ENCODE measurements around the gene NHLH2.
A peak's percentile ranks its signal among the peaks of the same experiment; 100 is the strongest.

Gene NHLH2

GRCh38 chr1:115810609-115811008 is 30.3 kb downstream of the NHLH2 start:
- TF ChIP-seq CTCF (IDR thresholded peaks at IDR 0.05), result no peak
- no peaks in the 10 kb centered on the region for H3K27me3 ChIP-seq
- peaks cover 0 to 3% (median 0%) of the 10 kb centered on the region in 4 donors for H3K4me1 ChIP-seq
- no peak for DNase-seq
- H3K27ac ChIP-seq, result no peak overlapping the region
- H3K9me3 ChIP-seq, result no peaks in the 10 kb centered on the region
- no peak overlapping the region for H3K4me3 ChIP-seq
- H3K36me3 ChIP-seq, result no peaks in the 10 kb centered on the region
- intact Hi-C loops (cut with DNase I; ENCODE audit: low total_unique reads), result no loop called here

- intact Hi-C loops (cut with DNase I; ENCODE audit: low total_unique reads), result loop anchor here (5.0 to 10.0 kb wide), 2 partner anchors 172 to 1505 kb away; no protein-coding TSS in a partner anchor
- H3K9me3 ChIP-seq, result no peaks in the 10 kb centered on the region
- no peaks in the 10 kb centered on the region for H3K4me1 ChIP-seq
- H3K27ac ChIP-seq, result no peak overlapping the region
- no peaks in the 10 kb centered on the region for H3K36me3 ChIP-seq
- DNase-seq, result no peak
- no peak for TF ChIP-seq CTCF (IDR thresholded peaks at IDR 0.05)
- H3K4me3 ChIP-seq, result no peak overlapping the region
- H3K27me3 ChIP-seq, result no peaks in the 10 kb centered on the region
Measured at GRCh38 chr1:115809847-115810246, 31.1 kb downstream of the NHLH2 start.

DNA sequence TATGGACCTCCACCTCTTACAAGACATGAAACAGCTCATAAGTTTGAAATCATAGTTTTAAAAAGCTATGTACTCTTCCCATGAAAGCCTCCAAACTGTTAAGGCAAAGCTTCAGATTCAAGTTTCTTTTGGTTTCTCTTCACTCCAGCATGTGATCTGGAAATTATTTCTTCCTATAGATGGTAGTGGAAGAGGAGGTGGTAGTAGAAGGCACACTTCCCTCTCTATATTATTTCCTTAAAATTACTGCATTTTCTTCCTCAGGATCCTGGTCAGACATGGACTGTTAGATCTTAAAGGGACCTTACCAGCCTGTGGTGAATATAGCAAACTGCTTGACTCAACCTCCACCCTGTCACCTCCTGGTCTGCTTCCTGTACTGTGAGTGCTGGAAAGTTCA is 31.9 kb downstream of the NHLH2 start:
- Histone ChIP-seq H3K36me3 (no peaks in the 10 kb centered on the region), H3K4me1 (no peaks in the 10 kb centered on the region), H3K27ac (no peak overlapping the region), H3K27me3 (no peaks in the 10 kb centered on the region), H3K4me3 (no peak overlapping the region), H3K9me3 (no peaks in the 10 kb centered on the region)
- DNase-seq, result no peak
- no peak for TF ChIP-seq CTCF (IDR thresholded peaks at IDR 0.05)
- intact Hi-C loops (cut with DNase I; ENCODE audit: low total_unique reads), result loop anchor here (5.0 to 10.0 kb wide), 2 partner anchors 173 to 1504 kb away; no protein-coding TSS in a partner anchor

DNA sequence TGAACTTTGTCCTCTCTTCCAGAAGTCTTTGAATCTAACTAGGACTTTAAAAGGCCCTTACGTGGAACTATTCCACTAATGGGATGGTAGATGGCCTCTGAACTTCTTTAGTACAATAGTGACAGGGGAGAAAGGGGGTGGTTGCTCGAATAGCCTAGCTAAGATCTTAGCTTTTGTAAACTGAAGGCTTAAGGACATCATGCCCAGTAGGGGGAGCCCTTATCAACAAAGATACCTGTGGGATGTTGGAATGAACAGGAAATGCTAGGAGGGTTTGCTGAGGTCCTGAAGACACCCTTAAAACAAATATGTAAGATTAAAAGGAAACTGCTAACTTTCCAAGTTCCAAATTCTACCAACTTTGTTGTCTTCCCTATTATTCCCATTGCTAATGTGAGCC is 33.2 kb downstream of the NHLH2 start:
- peak; percentile 53 to 59 for TF ChIP-seq CTCF (IDR thresholded peaks at IDR 0.05)
- Histone ChIP-seq H3K4me1 (no peaks in the 10 kb centered on the region), H3K27ac (no peak overlapping the region), H3K36me3 (no peaks in the 10 kb centered on the region), H3K4me3 (no peak overlapping the region), H3K9me3 (no peaks in the 10 kb centered on the region), H3K27me3 (no peaks in the 10 kb centered on the region)
- intact Hi-C loops (cut with DNase I; ENCODE audit: low total_unique reads), result loop anchor here (5.0 to 10.0 kb wide), 2 partner anchors 175 to 1503 kb away; no protein-coding TSS in a partner anchor
- peak in 1 of 2 donors; percentile 35 for DNase-seq

GRCh38 chr1:115805597-115805996 is 35.3 kb downstream of the NHLH2 start:
- intact Hi-C loops (cut with DNase I; ENCODE audit: low total_unique reads), result loop anchor here (5.0 to 10.0 kb wide), 2 partner anchors 177 to 1501 kb away; no protein-coding TSS in a partner anchor
- TF ChIP-seq CTCF (IDR thresholded peaks at IDR 0.05), result no peak
- no peaks in the 10 kb centered on the region for H3K27me3 ChIP-seq
- no peaks in the 10 kb centered on the region for H3K4me1 ChIP-seq
- H3K4me3 ChIP-seq, result no peak overlapping the region
- no peak for DNase-seq
- no peaks in the 10 kb centered on the region for H3K9me3 ChIP-seq
- H3K27ac ChIP-seq, result no peak overlapping the region
- no peaks in the 10 kb centered on the region for H3K36me3 ChIP-seq

GRCh38 chr1:115802416-115802815 is 38.5 kb downstream of the NHLH2 start:
- DNase-seq, result no peak
- Histone ChIP-seq H3K27me3 (no peaks in the 10 kb centered on the region), H3K4me3 (no peak overlapping the region), H3K9me3 (no peaks in the 10 kb centered on the region), H3K4me1 (no peaks in the 10 kb centered on the region), H3K36me3 (no peaks in the 10 kb centered on the region), H3K27ac (no peak overlapping the region)
- intact Hi-C loops (cut with DNase I; ENCODE audit: low total_unique reads), result loop anchor here (10.0 kb wide), 1 partner anchor 1498 kb away; no protein-coding TSS in a partner anchor
- no peak for TF ChIP-seq CTCF (IDR thresholded peaks at IDR 0.05)

All from tibial artery (tissue), 4 donors.